PC-3 (cell line): ENCODE data around the gene LDHAL6B. TPM values are rescaled to one million over a fixed set of nuclear protein-coding genes. Genes with fewer than 3 reads are reported as not detected.

ENCODE experiments used
- ATAC-seq: fragments of 200-7000 bp; cut with Tn5 transposase; 2 replicates; pipeline ENCODE4 v1.9.1; 2020; ENCODE audit warnings: mild to moderate bottlenecking, moderate library complexity
- BruUV-seq: library from RNA; stranded (reverse); fragments of 400-500 nt; replicated peaks from 2 replicates; lab custom pipeline; 2021; lab: Mats Ljungman, UMichigan
- CTCF ChIA-PET: fragments of 300-600 bp; sonication (Branson Sonifier 250); formaldehyde crosslinking; loops from one replicate; lab custom pipeline; 2022; ENCODE audit warnings: antibody characterized with exemption; lab: Charles Lee
- POLR2A ChIA-PET: fragments of 300-600 bp; sonication (Branson Sonifier 250); formaldehyde crosslinking; loops from one replicate; lab custom pipeline; 2022; ENCODE audit warnings: antibody characterized with exemption; ENCODE audit not compliant: unreplicated experiment; lab: Charles Lee
- DNase-seq: peaks from one replicate; pipeline ENCODE4 v3.0.0-alpha.2; 2015
- H2AFZ ChIP-seq: fragments of 300-600 bp; sonication (generic); 2 replicates; pipeline ENCODE4 v1.6.0; 2016; ENCODE audit warnings: antibody characterized with exemption, low read length
- H3F3A ChIP-seq: fragments of 300-600 bp; sonication (generic); one replicate; pipeline ENCODE4 v1.6.0; 2017; ENCODE audit warnings: antibody characterized with exemption, low read length, control low read depth, mild to moderate bottlenecking; ENCODE audit not compliant: unreplicated experiment
- H3K27ac ChIP-seq: fragments of 300-600 bp; sonication (generic); 2 replicates; pipeline ENCODE4 v1.5.1; 2016; ENCODE audit warnings: mild to moderate bottlenecking, low read length
- H3K27me3 ChIP-seq: fragments of 300-600 bp; sonication (generic); 2 replicates; pipeline ENCODE4 v1.6.1; 2016; ENCODE audit warnings: low read length, mixed read lengths
- H3K36me3 ChIP-seq: fragments of 300-600 bp; sonication (generic); 2 replicates; pipeline ENCODE4 v1.6.1; 2016; ENCODE audit warnings: low read depth, mixed run types, low read length, mixed read lengths
- H3K4me1 ChIP-seq: fragments of 300-600 bp; sonication (generic); 2 replicates; pipeline ENCODE4 v1.5.1; 2016; ENCODE audit warnings: low read length; ENCODE audit not compliant: insufficient read depth
- H3K4me2 ChIP-seq: fragments of 300-600 bp; sonication (generic); 2 replicates; pipeline ENCODE4 v1.6.0; 2016; ENCODE audit warnings: low read length
- H3K4me3 ChIP-seq: fragments of 300-600 bp; sonication (generic); 2 replicates; pipeline ENCODE4 v1.5.1; 2016; ENCODE audit warnings: mild to moderate bottlenecking, low read length, mixed read lengths
- H3K79me2 ChIP-seq: fragments of 300-600 bp; sonication (generic); 2 replicates; pipeline ENCODE4 v1.6.1; 2017; ENCODE audit warnings: low read length, mixed read lengths
- H3K9ac ChIP-seq: fragments of 300-600 bp; sonication (generic); 2 replicates; pipeline ENCODE4 v1.6.0; 2016; ENCODE audit warnings: mild to moderate bottlenecking, low read length
- H3K9me2 ChIP-seq: fragments of 300-600 bp; sonication (generic); replicated peaks from 2 replicates; pipeline ENCODE4 v1.6.1; 2016; ENCODE audit warnings: mixed run types, low read length, mixed read lengths
- H3K9me3 ChIP-seq: fragments of 300-600 bp; sonication (generic); 2 replicates; pipeline ENCODE4 v1.6.1; 2016; ENCODE audit warnings: low read length, mixed read lengths
- H4K20me1 ChIP-seq: fragments of 300-600 bp; sonication (generic); 2 replicates; pipeline ENCODE4 v1.6.1; 2016; ENCODE audit warnings: low read length, mixed read lengths
- EZH2 ChIP-seq: fragments of 300-600 bp; sonication (generic); IDR thresholded peaks from one replicate; pipeline ENCODE4 v1.6.1; 2017; ENCODE audit warnings: antibody characterized with exemption, mild to moderate bottlenecking, low read length; ENCODE audit not compliant: unreplicated experiment
- EZH2phosphoT487 ChIP-seq: fragments of 300-600 bp; sonication (generic); IDR thresholded peaks from 2 replicates; pipeline ENCODE4 v1.6.1; 2018; ENCODE audit warnings: mild to moderate bottlenecking, antibody characterized with exemption, low read length, borderline replicate concordance
- intact Hi-C: fragments of 100-400 bp; cut with micrococcal nuclease; formaldehyde crosslinking; loops from 2 replicates; pipeline ENCODE4 v1.9.0; 2023
- total RNA-seq: library from RNA; depleted of rRNA; stranded (reverse); fragments of >200 nt; gene quantifications from 2 replicates; pipeline ENCODE4 v1.2.3, GENCODE V29; 2014
- TF ChIP-seq, protein P1 (sequence below): fragments of 300-600 bp; sonication (generic); conservative IDR thresholded peaks from 2 replicates; pipeline ENCODE4 v1.5.1; 2017; ENCODE audit warnings: antibody characterized with exemption, low read depth, mild to moderate bottlenecking, low read length

LDHAL6B gene
- total RNA-seq, 1 experiment from 2014 or later = not detected

DNA sequence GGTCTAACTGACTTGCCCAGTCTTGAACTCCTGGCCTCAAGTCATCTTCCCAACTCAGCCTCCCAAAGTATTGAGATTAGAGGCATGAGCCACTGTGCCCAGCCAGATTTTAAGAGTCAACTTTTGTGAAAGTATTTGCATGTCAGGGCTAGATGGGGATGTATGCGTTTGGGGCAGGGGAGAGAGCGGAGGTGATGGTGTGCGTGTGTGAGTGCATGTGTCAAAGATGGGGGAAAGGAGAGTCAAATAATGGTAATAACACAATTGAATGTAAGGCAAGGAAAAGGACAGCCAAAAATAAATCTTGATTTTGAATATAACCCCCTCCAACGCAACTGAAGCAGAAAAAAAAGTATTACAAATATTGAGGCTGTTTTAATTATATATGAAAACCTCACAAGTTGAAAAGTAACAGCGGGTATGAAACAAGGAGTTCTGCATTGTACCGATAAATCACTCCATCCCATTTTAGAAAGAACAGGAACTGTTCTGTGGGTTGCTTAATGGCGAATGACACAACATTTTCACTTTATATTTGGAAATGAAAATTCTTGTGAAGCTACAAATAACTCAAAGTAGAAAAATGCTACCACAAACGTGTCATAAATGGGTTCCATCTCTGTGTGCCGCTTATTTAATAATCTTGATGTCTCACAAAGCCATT, 29.9 kb upstream of the LDHAL6B start:
- TF ChIP-seq EZH2 (no peak), EZH2phosphoT487 (no peak)
- TF ChIP-seq, protein P1, sequence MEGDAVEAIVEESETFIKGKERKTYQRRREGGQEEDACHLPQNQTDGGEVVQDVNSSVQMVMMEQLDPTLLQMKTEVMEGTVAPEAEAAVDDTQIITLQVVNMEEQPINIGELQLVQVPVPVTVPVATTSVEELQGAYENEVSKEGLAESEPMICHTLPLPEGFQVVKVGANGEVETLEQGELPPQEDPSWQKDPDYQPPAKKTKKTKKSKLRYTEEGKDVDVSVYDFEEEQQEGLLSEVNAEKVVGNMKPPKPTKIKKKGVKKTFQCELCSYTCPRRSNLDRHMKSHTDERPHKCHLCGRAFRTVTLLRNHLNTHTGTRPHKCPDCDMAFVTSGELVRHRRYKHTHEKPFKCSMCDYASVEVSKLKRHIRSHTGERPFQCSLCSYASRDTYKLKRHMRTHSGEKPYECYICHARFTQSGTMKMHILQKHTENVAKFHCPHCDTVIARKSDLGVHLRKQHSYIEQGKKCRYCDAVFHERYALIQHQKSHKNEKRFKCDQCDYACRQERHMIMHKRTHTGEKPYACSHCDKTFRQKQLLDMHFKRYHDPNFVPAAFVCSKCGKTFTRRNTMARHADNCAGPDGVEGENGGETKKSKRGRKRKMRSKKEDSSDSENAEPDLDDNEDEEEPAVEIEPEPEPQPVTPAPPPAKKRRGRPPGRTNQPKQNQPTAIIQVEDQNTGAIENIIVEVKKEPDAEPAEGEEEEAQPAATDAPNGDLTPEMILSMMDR = no peak
- no peaks in the 10 kb centered on the region for H3F3A ChIP-seq
- intact Hi-C loops = loop anchor here (10.0 kb wide), 3 partner anchors 68 to 198 kb away; partner anchors contain the start of gene MYO1E
- H2AFZ ChIP-seq = no peak overlapping the region
- H3K9me3 ChIP-seq = no peaks in the 10 kb centered on the region
- BruUV-seq = no TSS peak
- no peaks in the 10 kb centered on the region for H3K9me2 ChIP-seq
- ChIA-PET POLR2A (no interaction called here), CTCF (no interaction called here)
- H3K27ac ChIP-seq = no peak overlapping the region
- H3K36me3 ChIP-seq = peaks cover 15% of the 10 kb centered on the region
- DNase-seq (no peak), ATAC-seq (no peak)
- no peaks in the 10 kb centered on the region for H4K20me1 ChIP-seq
- no peaks in the 10 kb centered on the region for H3K27me3 ChIP-seq
- no peak overlapping the region for H3K4me2 ChIP-seq
- no peaks in the 10 kb centered on the region for H3K79me2 ChIP-seq
- peaks cover 31% of the 10 kb centered on the region for H3K4me1 ChIP-seq
- H3K4me3 ChIP-seq = no peak overlapping the region
- H3K9ac ChIP-seq = no peak overlapping the region

DNA sequence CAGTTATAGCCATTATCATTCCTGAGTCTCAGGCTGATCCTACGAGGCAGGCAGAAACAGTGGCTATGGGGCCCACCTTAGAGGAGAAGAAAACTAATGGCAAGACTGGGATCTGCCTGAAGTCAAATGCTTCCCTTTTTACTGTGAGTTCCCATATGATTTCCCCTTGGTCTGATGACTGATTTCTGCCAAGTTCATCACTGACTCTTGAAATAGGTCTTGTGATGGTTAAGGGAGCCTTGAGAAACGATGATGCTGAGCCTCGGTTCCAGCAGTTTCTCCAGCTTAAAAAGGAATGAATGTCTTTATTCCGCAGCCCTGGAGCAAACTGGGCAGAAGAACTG, 29.4 kb upstream of the LDHAL6B start:
- no TSS peak for BruUV-seq
- Histone ChIP-seq H3K9ac (no peak overlapping the region), H3K36me3 (peaks cover 17% of the 10 kb centered on the region), H2AFZ (no peak overlapping the region), H3K4me1 (peaks cover 30% of the 10 kb centered on the region), H3K27me3 (no peaks in the 10 kb centered on the region), H4K20me1 (no peaks in the 10 kb centered on the region), H3K27ac (no peak overlapping the region), H3K79me2 (no peaks in the 10 kb centered on the region), H3K4me3 (no peak overlapping the region), H3K9me3 (no peaks in the 10 kb centered on the region), H3K9me2 (no peaks in the 10 kb centered on the region), H3K4me2 (no peak overlapping the region), H3F3A (no peaks in the 10 kb centered on the region)
- intact Hi-C loops = loop anchor here (10.0 kb wide), 3 partner anchors 68 to 198 kb away; partner anchors contain the start of gene MYO1E
- no peak for ATAC-seq
- TF ChIP-seq, protein P1 = no peak
- no peak for TF ChIP-seq EZH2
- CTCF ChIA-PET = no interaction called here
- POLR2A ChIA-PET = no interaction called here
- no peak for DNase-seq

DNA sequence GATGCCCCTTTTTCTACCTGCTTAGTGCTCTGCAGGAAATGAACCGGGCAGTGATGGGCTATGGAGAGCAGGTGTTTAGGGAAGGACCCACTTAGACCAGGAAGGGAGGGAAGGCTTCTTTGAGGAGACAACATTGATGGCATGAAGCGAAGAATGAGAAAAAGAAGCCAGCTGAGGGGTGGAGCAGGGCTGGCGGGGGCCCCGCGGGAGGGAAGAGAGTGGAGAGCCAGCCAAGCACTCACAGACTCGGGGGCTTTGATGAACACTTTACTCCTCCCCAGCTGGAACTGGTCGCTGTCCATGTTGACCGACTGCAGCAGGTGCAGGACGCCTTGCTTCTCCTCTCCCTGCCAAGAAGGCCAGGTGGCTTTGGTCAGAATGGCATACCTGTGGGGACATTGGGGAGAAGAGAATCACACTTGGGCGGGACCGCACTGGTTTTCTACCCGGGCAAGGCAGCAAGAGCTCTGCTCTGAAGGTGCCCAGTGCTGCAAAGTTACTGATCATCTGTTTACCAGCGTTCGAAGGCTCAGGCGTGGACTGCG, 28.4 kb upstream of the LDHAL6B start:
- ChIA-PET POLR2A (no interaction called here), CTCF (no interaction called here)
- Histone ChIP-seq H3K4me3 (no peak overlapping the region), H3K4me2 (no peak overlapping the region), H3K4me1 (peaks cover 30% of the 10 kb centered on the region), H2AFZ (no peak overlapping the region), H3K36me3 (peaks cover 13% of the 10 kb centered on the region), H3K9me3 (no peaks in the 10 kb centered on the region), H3F3A (no peaks in the 10 kb centered on the region), H3K9ac (no peak overlapping the region), H4K20me1 (no peaks in the 10 kb centered on the region), H3K27ac (no peak overlapping the region), H3K9me2 (no peaks in the 10 kb centered on the region), H3K27me3 (no peaks in the 10 kb centered on the region), H3K79me2 (no peaks in the 10 kb centered on the region)
- BruUV-seq = no TSS peak
- DNase-seq = no peak
- ATAC-seq = no peak
- TF ChIP-seq EZH2phosphoT487 (no peak), EZH2 (no peak)
- TF ChIP-seq, protein P1 = no peak
- intact Hi-C loops = loop anchor here (10.0 kb wide), 3 partner anchors 67 to 197 kb away; partner anchors contain the start of gene MYO1E
